Kidney epithelial cell (primary cell): ENCODE data around the gene CDC23. TPM values are rescaled to one million over a fixed set of nuclear protein-coding genes. Genes with fewer than 3 reads are reported as not detected.
"Not testable (repeated sequence)": the region's sequence is repeated elsewhere in the genome, so short reads cannot be mapped to it uniquely, and the experiment has no call there.

Source experiments
- DNase-seq: peaks from one replicate; pipeline ENCODE4 v3.0.0-alpha.2; 2010; ENCODE audit warnings: low read depth
- H3K27me3 ChIP-seq: 2 replicates; pipeline ENCODE4 v1.6.0; 2011; ENCODE audit warnings: low read length; ENCODE audit not compliant: control insufficient read depth, insufficient read depth
- H3K36me3 ChIP-seq: 2 replicates; pipeline ENCODE4 v1.5.1; 2011; ENCODE audit warnings: low read length; ENCODE audit not compliant: control insufficient read depth, insufficient read depth
- H3K4me3 ChIP-seq: 2 replicates; pipeline ENCODE4 v1.5.1; 2011; ENCODE audit warnings: low read depth, mild to moderate bottlenecking, control low read depth, low read length
- total RNA-seq: library from RNA; depleted of rRNA; stranded (reverse); fragments of >200 nt; gene quantifications from 2 replicates; pipeline ENCODE4 v1.2.3, GENCODE V29; 2015
- TF ChIP-seq, protein P1 (sequence below): IDR thresholded peaks from 2 replicates; pipeline ENCODE4 v1.5.1; 2011; ENCODE audit warnings: mild to moderate bottlenecking, moderate library complexity, low read length, control low read depth, inconsistent platforms; ENCODE audit not compliant: insufficient read depth, poor library complexity, severe bottlenecking

Gene CDC23
- total RNA-seq, 1 donor from 2014 or later, result 23.8 TPM

DNA sequence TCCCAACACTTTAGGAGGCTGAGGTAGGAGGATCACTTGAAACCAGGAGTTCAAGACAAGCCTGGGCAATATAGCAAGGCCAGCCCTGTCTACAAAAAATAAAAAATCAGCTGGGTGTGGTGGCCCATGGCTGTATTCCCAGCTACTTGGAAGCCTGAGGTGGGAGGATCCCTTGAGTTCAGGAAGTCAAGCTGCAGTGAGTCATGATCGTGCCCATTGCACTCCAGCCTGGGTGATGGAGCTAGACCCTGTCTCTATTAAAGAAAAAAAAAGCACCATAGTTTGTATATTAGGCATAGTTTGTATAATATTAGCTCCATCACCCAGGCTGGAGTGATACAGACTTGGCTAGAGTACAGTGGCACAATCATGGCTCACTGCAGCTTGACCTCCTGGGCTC lies 64.3 kb downstream of the CDC23 start:
- H3K4me3 ChIP-seq, result no peak overlapping the region
- H3K27me3 ChIP-seq, result no peaks in the 10 kb centered on the region
- TF ChIP-seq, protein P1, sequence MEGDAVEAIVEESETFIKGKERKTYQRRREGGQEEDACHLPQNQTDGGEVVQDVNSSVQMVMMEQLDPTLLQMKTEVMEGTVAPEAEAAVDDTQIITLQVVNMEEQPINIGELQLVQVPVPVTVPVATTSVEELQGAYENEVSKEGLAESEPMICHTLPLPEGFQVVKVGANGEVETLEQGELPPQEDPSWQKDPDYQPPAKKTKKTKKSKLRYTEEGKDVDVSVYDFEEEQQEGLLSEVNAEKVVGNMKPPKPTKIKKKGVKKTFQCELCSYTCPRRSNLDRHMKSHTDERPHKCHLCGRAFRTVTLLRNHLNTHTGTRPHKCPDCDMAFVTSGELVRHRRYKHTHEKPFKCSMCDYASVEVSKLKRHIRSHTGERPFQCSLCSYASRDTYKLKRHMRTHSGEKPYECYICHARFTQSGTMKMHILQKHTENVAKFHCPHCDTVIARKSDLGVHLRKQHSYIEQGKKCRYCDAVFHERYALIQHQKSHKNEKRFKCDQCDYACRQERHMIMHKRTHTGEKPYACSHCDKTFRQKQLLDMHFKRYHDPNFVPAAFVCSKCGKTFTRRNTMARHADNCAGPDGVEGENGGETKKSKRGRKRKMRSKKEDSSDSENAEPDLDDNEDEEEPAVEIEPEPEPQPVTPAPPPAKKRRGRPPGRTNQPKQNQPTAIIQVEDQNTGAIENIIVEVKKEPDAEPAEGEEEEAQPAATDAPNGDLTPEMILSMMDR, result no peak
- no peaks in the 10 kb centered on the region for H3K36me3 ChIP-seq
- DNase-seq, result peak; percentile 53

DNA sequence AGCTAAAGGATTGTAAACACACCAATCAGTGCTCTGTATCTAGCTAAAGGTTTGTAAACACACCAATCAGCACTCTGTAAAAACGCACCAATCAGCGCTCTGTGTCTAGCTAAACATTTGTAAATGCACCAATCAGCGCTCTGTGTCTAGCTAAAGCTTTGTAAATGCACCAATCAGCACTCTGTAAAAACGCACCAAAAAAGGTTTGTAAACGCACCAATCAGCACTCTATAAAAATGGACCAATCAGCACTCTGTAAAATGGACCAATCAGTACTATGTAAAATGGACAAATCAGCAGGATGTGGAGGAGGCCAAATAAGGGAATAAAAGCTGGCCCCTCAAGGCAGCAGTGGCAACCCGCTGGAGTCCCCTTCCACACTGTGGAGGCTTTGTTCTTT lies 69.5 kb downstream of the CDC23 start:
- not testable (repeated sequence) for H3K36me3 ChIP-seq, H3K27me3 ChIP-seq, H3K4me3 ChIP-seq, DNase-seq

DNA sequence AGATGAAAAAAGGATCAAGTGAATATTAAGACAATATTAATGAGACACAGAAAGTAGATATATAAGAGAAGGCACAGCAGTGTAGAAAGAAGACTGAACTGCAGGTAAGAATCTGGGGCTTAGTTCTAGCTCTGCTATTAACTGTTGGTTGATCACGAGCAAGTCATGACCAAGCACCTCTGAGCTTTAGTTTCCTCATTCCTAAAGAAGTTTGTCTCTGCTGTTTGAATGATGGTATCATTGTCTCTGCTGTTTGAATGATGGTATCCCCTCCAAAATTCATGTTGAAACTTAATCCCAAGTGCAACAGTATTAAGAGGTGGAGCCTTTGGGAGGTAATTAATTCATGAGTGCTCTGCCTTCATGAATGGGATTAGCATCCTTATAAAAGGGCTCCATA lies 71.4 kb downstream of the CDC23 start:
- Histone ChIP-seq H3K36me3 (no peaks in the 10 kb centered on the region), H3K27me3 (no peaks in the 10 kb centered on the region), H3K4me3 (no peak overlapping the region)
- TF ChIP-seq, protein P1, result no peak
- no peak for DNase-seq

DNA sequence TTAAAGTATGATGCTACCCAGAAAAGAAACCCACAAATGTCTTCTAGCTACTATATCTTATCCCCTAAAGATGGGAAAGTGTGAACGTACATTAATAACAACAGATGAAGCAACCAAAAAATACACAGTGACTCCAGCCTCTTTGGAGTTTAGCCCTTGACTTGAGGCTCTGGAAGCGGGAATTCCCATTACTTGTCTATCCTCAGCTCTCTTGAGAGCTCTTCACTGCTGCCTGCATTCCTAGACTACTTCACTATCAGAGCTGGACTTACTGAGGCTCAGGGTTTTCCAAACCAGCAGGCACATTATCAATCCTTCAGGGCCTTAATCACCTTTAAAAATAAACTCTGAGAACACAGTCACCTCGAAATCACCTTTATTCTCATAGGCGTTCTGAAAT lies 72.9 kb downstream of the CDC23 start:
- no peaks in the 10 kb centered on the region for H3K36me3 ChIP-seq
- no peaks in the 10 kb centered on the region for H3K27me3 ChIP-seq
- DNase-seq, result no peak
- TF ChIP-seq, protein P1, result no peak
- H3K4me3 ChIP-seq, result no peak overlapping the region

DNA sequence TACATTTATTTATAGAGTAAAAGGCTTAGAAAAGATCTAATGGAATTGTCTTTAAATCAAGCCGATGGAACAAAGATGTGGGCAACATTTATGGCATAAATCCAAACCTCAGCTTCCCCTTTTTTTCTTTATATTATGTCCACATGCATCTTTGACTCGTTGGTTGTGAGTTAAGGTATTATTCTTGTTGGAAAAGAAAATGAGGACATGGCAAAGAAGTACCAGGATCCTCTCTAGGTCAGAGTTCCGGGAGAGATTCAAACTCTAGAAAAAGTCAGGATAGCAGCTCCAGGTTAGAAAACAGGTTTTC lies 73.4 kb downstream of the CDC23 start:
- Histone ChIP-seq H3K36me3 (no peaks in the 10 kb centered on the region), H3K4me3 (no peak overlapping the region), H3K27me3 (no peaks in the 10 kb centered on the region)
- TF ChIP-seq, protein P1, result no peak
- no peak for DNase-seq

DNA sequence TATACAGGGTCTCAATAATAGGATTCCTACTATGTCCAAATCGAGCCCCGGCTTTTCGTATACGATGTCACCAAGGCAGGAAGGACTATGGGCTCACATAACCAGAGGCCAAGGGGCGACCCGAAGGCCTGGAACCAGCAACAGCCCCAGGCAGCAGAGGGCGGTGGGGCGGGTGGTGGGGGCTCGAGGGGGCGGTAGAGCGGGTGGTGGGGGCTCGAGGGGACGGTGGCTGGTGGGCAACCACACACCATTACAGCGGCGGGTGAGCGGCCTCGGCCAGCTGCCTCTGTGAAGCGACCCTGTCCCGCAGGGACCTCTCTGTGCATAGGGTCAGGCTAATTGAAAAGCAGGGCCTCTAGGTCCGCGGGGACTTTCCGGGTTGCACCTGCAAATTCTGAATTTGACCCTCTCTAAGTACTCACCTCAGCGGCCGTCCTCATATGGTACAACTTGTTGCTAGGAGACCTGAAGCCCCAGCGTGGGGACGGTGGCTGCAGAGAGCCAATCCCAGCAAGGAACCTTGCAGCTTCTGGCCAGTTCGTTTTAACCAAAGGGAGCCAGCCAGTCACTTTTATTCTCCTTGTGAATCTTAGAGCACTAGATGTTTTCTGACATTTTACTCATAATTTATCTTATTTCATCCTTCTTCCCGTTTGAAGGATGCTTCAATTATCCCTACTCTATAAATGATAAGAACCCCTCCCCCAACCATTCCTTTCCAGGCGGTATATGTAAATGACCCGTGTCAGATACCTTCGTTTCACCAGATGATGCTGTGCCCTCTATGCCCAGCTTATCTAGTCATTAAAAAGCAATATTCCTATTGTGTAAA lies 74.0 kb downstream of the CDC23 start, which contains the start of gene NME5:
TSS of gene NME5 (minus strand) at position 480 of the 832 bp plus-strand sequence. CDS start 648 bp downstream, outside the sequence.
- no peaks in the 10 kb centered on the region for H3K36me3 ChIP-seq
- H3K4me3 ChIP-seq, result peak within 1 kb of the TSS; percentile 69
- DNase-seq, result peak; percentile 45
- TF ChIP-seq, protein P1, result no peak
- no peaks in the 10 kb centered on the region for H3K27me3 ChIP-seq

Other genes with a start within 250 kb of the CDC23 start
- 12.6 and 14.4 TPM in 2 replicates for gene FAM13B, start 180.2 kb downstream of the CDC23 start, total RNA-seq
- gene WNT8A, start 129.3 kb downstream of the CDC23 start, total RNA-seq, result not detected in 2 replicates
- 4.6 and 7.9 TPM in 2 replicates for gene NME5, start 73.9 kb downstream of the CDC23 start, total RNA-seq
- gene BRD8, start 34.7 kb downstream of the CDC23 start, total RNA-seq, result 21.2 and 21.5 TPM in 2 replicates
- gene KIF20A, start 34.2 kb downstream of the CDC23 start, total RNA-seq, result 4.4 and 4.6 TPM in 2 replicates
- gene GFRA3, start 61.3 kb upstream of the CDC23 start, total RNA-seq, result 0.08 TPM in 1 of 2 replicates, not detected in the other
- gene CDC25C, start 118.5 kb upstream of the CDC23 start, total RNA-seq, result 1.9 and 2.0 TPM in 2 replicates
- gene FAM53C, start 124.9 kb upstream of the CDC23 start, total RNA-seq, result 26.3 and 36.8 TPM in 2 replicates
- 44.3 and 45.1 TPM in 2 replicates for gene KDM3B, start 139.4 kb upstream of the CDC23 start, total RNA-seq
- gene REEP2, start 225.7 kb upstream of the CDC23 start, total RNA-seq, result 34.7 and 40.2 TPM in 2 replicates